Fibroblast of skin of left quadriceps (primary cell): ENCODE results near the gene ARFGEF3.
"Not testable (repeated sequence)": the region's sequence is repeated elsewhere in the genome, so short reads cannot be mapped to it uniquely, and the experiment has no call there.

Experiments used
- DNase-seq, 2 experiments: peaks; one replicate each; pipeline ENCODE4 v3.0.0-alpha.2; 2013; ENCODE audit warnings: low read depth in 2 of 2

The ARFGEF3 gene

DNA sequence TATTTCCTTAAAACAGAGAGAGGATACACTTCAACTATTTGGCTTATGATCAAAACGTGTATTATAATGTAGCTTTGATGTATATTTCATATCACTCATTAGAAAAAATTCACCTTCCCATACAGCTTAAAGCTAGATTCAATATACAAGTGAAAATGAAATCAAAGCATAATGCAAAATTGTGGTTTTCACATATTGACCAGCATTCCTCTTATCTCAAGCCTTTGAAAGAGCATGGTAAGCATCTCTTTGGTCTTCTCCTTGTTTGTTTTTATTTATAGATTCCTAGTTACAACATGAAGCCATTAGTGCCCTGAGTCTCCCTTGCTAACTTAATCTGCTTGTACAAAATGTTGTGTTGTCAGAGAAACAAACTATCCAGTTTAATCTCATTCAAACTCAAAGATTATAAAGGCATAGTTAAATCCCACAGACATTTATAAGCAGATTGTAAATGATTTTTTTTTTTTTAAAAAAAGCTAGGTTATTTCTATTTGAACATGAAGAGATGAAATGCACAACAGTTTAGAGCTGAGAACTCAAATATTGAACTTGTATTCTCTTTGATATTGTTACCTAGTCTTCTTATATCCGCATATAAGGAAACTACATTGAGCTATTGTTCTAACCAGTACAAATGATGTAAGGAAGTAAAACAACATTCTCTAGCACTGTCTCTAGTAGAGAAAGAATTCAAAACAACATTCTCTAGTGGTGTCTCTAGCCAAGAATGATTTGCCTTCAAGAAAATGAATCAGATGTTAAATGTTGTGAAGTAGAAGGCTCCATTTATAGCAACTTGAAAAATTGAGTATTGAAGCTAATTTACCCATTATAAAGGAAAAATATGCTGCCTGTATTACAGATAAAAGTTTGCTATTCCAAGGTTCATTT, 184.8 kb downstream of the ARFGEF3 start:
- DNase-seq, result peak in 1 of 2 experiments; percentile 1

DNA sequence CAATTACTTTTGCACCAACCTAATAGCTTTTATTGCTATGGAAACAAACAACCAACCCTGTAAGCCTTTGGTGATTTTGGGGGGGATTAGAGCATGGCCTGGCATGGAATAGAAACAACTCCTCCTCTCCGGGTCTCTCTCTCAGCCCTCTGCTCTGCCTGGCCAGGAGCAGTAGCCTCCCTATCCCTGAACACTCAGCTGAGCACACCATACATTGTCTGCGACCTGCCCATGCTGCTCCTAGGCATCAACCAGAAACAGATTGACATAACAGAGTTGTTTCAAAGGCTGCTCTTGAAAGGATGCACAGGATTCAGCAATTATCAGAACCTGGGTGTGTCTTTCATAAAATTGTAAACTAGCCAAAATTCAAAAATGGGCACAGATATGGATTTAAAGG, 186.1 kb downstream of the ARFGEF3 start:
- no peak for DNase-seq

DNA sequence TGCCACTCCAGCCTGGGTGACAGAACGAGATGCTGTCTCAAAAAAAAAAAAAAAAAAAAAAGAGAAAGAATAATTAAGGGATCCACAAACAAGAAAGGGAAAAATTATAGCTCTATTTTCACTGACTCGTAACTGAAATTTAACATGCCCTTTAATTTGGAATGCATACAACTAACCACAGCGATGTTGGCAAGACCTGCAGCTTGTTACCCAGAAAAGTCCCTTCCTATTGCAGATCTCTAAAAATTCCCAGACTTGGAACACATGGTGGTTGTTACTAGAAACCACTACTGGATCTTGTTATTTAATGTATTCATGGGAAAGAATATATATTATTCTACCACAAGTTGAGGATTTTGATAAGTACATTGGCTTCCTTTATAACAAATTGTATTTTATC, 188.2 kb downstream of the ARFGEF3 start:
- no peak for DNase-seq

GRCh38 chr6:138357928-138358327, 196.2 kb downstream of the ARFGEF3 start:
- DNase-seq, result no peak

GRCh38 chr6:138368684-138369083, 206.9 kb downstream of the ARFGEF3 start:
- not testable (repeated sequence) for DNase-seq

- no peak for DNase-seq
Observed at GRCh38 chr6:138370631-138371451, 209.1 kb downstream of the ARFGEF3 start.

DNA sequence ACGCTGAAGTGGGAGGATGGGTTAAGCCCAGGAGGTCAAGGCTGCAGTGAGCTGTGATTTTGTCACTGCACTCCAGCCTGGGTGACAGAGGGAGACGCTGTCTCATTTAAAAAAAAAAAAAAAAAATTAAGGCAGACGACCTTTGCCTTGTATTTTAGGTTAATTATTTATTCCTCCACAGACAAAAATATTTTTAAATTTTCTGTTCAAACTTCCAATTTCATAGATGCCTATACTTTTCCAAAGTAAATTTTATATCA, 209.6 kb downstream of the ARFGEF3 start:
- DNase-seq, result no peak

DNA sequence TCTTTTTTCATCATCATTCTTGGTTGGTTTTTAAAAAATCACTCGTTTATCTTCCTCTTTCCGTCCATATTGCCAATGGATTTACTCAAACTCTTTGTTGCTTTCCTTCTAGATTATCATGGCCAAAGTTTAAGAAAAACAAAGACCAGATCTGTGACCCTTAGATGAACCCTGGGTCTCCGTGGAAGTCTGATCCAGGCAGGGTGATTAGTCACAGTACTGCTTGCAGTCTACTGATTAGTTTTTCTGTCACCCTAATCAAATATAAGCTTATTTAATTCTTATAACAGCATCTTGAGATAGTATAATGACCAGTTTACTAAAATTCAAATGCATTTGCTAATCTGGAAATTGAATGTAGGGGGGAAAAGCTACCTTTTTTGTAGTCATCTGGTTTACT, 210.0 kb downstream of the ARFGEF3 start:
- no peak for DNase-seq

DNA sequence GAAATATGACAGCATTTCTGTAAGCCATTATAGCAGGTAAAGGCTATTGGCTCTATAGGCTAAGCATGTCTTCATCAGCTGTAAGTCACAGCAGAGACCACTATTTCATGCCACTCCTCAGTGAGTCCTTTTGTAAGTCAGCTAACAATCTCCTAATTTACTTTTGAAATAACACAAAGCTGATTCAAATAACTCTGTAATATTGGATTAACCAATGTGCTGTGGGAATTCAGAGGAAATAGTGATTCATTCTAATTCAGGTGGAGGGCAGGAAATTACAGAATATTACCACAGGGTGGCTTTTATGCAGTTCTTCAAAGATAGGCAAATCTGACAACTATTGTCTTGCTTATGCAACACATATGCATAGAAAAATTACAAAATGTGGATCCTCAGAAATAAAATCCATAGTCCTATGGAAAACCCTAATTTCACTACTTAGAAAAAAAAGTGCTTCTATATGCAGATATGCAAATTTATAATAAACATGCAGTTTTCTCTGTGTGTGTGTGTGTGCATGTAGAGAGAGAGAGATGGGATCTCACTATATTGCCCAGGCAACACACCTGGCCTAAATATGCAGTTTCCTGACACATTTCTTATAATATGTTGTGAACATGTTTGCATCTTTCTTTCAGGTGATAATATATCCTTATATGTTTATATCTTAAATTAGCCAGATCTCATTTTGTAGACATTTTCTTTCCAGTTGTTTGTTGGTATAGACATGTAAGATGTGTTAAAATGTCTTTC, 211.1 kb downstream of the ARFGEF3 start:
- DNase-seq, result no peak

- no peak for DNase-seq
Observed at GRCh38 chr6:138374230-138374629, 212.5 kb downstream of the ARFGEF3 start.

- DNase-seq, result no peak
Observed at GRCh38 chr6:138374815-138375214, 213.1 kb downstream of the ARFGEF3 start.

- DNase-seq, result no peak
Observed at GRCh38 chr6:138377042-138377441, 215.3 kb downstream of the ARFGEF3 start.

DNA sequence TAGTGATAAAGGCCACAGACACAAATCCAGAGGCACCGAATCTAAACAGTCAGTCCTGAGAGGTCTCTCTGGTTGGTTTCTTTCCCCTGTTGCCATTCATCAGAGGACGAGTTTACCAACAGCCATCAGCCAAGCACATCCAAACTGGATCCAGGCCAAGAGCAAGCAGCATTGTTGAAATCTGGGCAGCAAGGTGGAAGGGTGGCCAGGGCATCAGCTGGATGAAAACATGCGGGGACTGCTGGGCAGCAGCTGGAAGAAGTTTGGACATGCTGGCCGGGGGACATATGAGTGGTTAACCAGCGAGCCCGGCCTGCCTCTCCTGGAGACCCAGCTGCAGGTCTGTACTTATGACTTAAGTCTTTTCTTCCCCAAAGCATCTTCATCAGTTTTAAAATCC, 216.1 kb downstream of the ARFGEF3 start, which contains the start of gene SMIM28:
TSS of gene SMIM28 (plus strand) at position 62 of the 400 bp plus-strand sequence. CDS start at position 230, 168 bp downstream.
- DNase-seq, result no peak

DNA sequence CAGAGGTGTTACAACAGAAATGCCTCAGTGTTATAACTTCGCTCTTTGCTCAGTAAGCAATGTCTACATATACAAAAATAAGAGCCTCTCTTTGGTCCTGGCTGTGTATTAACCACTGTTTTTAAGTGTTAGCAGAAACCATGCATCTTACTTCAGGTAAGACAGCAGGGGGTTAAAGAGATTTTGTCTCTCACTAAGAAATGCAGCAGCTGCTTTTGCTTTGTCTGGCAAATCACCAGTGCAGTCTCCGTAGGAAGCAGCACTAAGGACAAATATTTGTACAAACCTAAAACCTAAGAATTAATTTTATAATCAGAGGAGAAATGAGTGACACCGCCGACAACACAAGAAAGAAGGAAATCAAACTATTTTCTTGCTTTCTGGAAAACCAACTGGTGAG, 216.7 kb downstream of the ARFGEF3 start:
- no peak for DNase-seq

DNA sequence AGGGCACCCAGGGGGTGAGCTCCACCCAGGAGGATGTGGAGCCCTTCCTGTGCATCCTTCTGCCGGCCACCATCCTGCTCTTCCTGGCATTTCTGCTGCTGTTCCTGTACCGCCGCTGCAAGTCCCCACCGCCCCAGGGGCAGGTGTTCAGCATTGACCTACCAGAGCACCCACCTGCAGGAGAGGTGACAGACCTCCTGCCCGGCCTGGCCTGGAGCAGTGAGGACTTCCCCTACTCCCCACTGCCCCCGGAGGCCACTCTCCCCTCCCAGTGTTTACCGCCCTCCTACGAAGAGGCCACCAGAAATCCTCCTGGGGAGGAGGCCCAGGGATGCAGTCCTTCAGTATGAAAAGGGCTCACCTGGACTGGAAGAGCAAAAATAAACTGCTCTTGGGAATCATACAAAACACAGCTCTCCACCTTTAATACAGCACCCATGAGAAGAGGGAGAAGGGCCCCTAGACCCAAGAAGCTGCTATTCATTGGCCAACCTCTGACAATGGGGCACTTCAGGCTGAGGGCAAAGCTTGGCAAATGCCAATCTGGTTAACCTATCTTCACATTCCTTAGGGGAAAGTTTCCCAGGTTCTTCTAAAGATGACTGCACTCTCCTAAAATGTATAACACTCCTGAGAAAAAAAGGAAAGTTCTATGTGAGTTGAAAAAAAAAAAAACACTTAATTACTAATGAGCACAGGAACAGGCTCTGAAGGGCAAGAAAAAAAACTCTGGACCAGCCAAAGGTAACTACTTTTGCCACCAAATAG, 220.9 kb downstream of the ARFGEF3 start:
- no peak for DNase-seq

DNA sequence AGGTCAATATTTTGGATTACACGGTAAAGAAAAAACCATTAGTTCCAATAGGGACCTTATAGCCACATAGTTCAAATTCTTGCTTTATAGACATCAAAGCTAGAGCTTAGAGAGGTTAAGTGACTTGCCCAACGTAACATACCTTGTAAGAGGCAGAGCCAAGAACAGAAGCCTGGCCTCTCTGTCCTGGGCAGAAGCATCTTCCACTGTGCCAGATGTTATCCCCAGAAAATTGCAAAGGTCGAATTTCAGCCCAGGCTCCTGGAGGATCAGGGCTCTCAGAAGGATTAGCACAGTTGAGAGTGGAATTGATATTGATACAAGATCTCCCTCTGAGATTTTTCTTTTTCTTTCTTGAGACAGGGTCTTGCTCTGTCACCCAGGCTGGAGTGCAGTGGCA, 222.0 kb downstream of the ARFGEF3 start:
- DNase-seq, result no peak

DNA sequence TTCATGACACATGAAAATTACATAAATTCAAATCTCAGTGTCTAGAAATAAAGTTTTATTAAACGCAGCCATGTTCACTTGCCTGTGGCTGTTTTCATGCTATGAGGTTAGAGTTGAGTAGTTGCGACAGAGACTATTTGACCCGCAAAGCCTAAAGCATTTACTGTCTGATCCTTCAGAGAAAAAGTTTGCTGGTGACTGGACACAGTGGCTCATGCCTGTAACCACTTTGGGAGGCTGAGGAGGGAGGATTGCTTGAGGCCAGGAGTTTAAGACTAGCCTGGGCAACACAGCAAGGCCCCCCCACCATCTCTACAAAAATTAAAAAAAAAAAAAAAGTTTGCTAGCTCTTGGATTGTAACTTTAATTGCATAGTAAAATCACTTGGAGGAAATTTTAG, 225.2 kb downstream of the ARFGEF3 start:
- no peak for DNase-seq

GRCh38 chr6:138387577-138388368, 226.0 kb downstream of the ARFGEF3 start:
- DNase-seq, result no peak

DNA sequence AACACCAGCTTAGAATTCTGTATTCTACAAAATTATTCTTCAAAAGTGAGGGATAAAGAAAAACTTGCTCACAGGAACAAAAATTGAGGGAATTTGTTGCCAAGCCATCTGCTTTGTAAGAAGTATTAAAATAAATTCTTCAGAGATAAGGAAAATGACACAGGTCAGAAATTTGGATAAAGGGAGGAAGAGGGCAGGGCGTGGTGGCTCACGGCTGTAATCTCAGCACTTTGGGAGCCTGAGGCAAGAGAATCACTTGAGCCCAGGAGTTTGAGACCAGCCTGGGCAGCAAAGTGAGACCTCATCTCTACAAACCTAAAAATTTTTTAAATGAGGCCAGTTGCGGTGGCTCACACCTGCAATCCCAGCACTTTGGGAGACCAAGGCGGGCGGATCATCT, 227.8 kb downstream of the ARFGEF3 start:
- DNase-seq, result no peak
